K562 (cell line): ENCODE data around the gene SMAD3. TPM values are rescaled to one million over a fixed set of nuclear protein-coding genes. Genes with fewer than 3 reads are reported as not detected.
A peak's percentile ranks its signal among the peaks of the same experiment; 100 is the strongest.

Source experiments
- ATAC-seq: fragments of 200-7000 bp; cut with Tn5 transposase; 3 replicates; pipeline ENCODE4 v1.9.1; 2020; ENCODE audit warnings: moderate library complexity
- BruUV-seq: library from RNA; stranded (reverse); fragments of 400-500 nt; replicated peaks from 2 replicates; lab custom pipeline; 2021; lab: Mats Ljungman, UMichigan
- CTCF ChIA-PET: fragments of 300-600 bp; formaldehyde crosslinking; extraction: SDS; loops from one replicate; lab custom pipeline; 2021; ENCODE audit warnings: low intra/inter-chr PET ratio; lab: Yijun Ruan, JAX
- POLR2A ChIA-PET: fragments of 300-600, 350-650 bp; sonication (Branson Sonifier 250); formaldehyde crosslinking; extraction: SDS; loops from one replicate; lab custom pipeline; 2021; ENCODE audit warnings: antibody characterized with exemption, inconsistent platforms; lab: Yijun Ruan, JAX
- DNase-seq, 4 experiments: peaks; one replicate each; pipeline versions ENCODE4 v3.0.0 to v3.0.0-alpha.2; 2011 to 2018; ENCODE audit warnings: low spot score in 3 of 4, mixed read lengths in 3 of 4; ENCODE audit errors: extremely low read depth in 1 of 4
- FAIRE-seq: peaks from 2 replicates; lab custom pipeline; 2011; peaks lifted over from hg19 to GRCh38; lab: Jason Lieb, UNC
- H2AFZ ChIP-seq: 2 replicates; pipeline ENCODE4 v1.6.0; 2011; ENCODE audit warnings: low read depth, low read length, control low read depth, inconsistent platforms
- H3K27ac ChIP-seq: fragments of 200-600 bp; 3 replicates; pipeline ENCODE4 v1.8.0; 2011; ENCODE audit warnings: low read depth, mild to moderate bottlenecking, control low read depth, inconsistent platforms, low read length, moderate library complexity, mixed read lengths; ENCODE audit errors: extremely low read depth
- H3K27me3 ChIP-seq, 2 experiments: fragments of 300-600 bp in 1 of 2; 2 replicates in 1 of 2; 3 replicates in 1 of 2; pipeline versions ENCODE4 v1.6.0 to v1.8.0; 2011; ENCODE audit warnings: inconsistent platforms in 2 of 2, low read length in 2 of 2, mild to moderate bottlenecking in 1 of 2, mixed read lengths in 1 of 2, moderate library complexity in 1 of 2; ENCODE audit not compliant: control insufficient read depth in 2 of 2, insufficient read depth in 2 of 2
- H3K36me3 ChIP-seq: fragments of 300-600 bp; 3 replicates; pipeline ENCODE4 v1.8.0; 2011; ENCODE audit warnings: mild to moderate bottlenecking, low read length, inconsistent platforms; ENCODE audit not compliant: control insufficient read depth, insufficient read depth
- H3K4me1 ChIP-seq, 2 experiments: fragments of 200-600 bp in 1 of 2; replicated peaks in 1 of 2; 2 replicates in 1 of 2; 3 replicates in 1 of 2; pipeline versions ENCODE4 v1.5.1 to v1.8.0; 2011; ENCODE audit warnings: inconsistent platforms in 2 of 2, low read length in 2 of 2, mild to moderate bottlenecking in 1 of 2, mixed read lengths in 1 of 2, moderate library complexity in 1 of 2; ENCODE audit not compliant: control insufficient read depth in 2 of 2, insufficient read depth in 2 of 2
- H3K4me2 ChIP-seq: 2 replicates; pipeline ENCODE4 v1.6.1; 2011; ENCODE audit warnings: low read length, control low read depth, inconsistent platforms, mixed read lengths; ENCODE audit not compliant: insufficient read depth
- H3K4me3 ChIP-seq: fragments of 200-600 bp; sonication (generic), shearing (Covaris generic); 2 replicates; pipeline ENCODE4 v1.5.1; 2016; ENCODE audit warnings: control low read depth, inconsistent platforms
- H3K79me2 ChIP-seq: fragments of 200-600 bp; 3 replicates; pipeline ENCODE4 v1.8.0; 2011; ENCODE audit warnings: low read length, inconsistent platforms; ENCODE audit not compliant: control insufficient read depth, insufficient read depth
- H3K9ac ChIP-seq, 2 experiments: 2 replicates each; pipeline versions ENCODE4 v1.6.0 to v1.6.1; 2011; ENCODE audit warnings: low read depth in 2 of 2, low read length in 2 of 2, control low read depth in 1 of 2, inconsistent platforms in 1 of 2, mild to moderate bottlenecking in 1 of 2, mixed read lengths in 1 of 2; ENCODE audit not compliant: insufficient read depth in 1 of 2
- H3K9me1 ChIP-seq: one replicate; pipeline ENCODE4 v1.6.0; 2011; ENCODE audit warnings: inconsistent platforms, mild to moderate bottlenecking, low read length, moderate library complexity; ENCODE audit not compliant: control insufficient read depth, insufficient read depth
- H3K9me3 ChIP-seq: replicated peaks from 2 replicates; pipeline ENCODE4 v1.5.1; 2011; ENCODE audit warnings: low read depth, low read length, inconsistent platforms; ENCODE audit not compliant: control insufficient read depth, insufficient read depth
- H4K20me1 ChIP-seq: replicated peaks from 2 replicates; pipeline ENCODE4 v1.6.1; 2011; ENCODE audit warnings: low read length, inconsistent platforms, mixed read lengths; ENCODE audit not compliant: control insufficient read depth, insufficient read depth
- FOXJ3 ChIP-seq: sonication (generic); formaldehyde crosslinking; IDR thresholded peaks from 2 replicates; pipeline ENCODE4 v1.4.0; 2020; ENCODE audit warnings: mild to moderate bottlenecking, missing genetic modification reagents
- JUND ChIP-seq, 2 experiments: IDR thresholded peaks; 2 replicates in 1 of 2; 3 replicates in 1 of 2; pipeline ENCODE4 v1.6.1; 2011; ENCODE audit warnings: borderline replicate concordance in 2 of 2, low read depth in 2 of 2, low read length in 2 of 2, improper control_type of control experiment in 1 of 2, missing biosample characterization in 1 of 2, missing genetic modification characterization in 1 of 2, missing genetic modification reagents in 1 of 2
- KAT2B ChIP-seq: IDR thresholded peaks from one replicate; pipeline ENCODE4 v1.6.1; 2012; ENCODE audit warnings: low read depth, mild to moderate bottlenecking, control low read depth, inconsistent platforms, low read length, moderate library complexity
- MLLT1 ChIP-seq, 2 experiments: fragments of 450-650 bp; IDR thresholded peaks; 2 replicates each; pipeline ENCODE4 v1.6.1; 2016
- TGIF2 ChIP-seq: sonication (generic); formaldehyde crosslinking; IDR thresholded peaks from 2 replicates; pipeline ENCODE4 v1.8.1; 2022; ENCODE audit warnings: mild to moderate bottlenecking, missing genetic modification reagents, moderate library complexity
- ZNF592 ChIP-seq: fragments of 450-650 bp; IDR thresholded peaks from 2 replicates; pipeline ENCODE4 v1.6.1; 2017; ENCODE audit warnings: antibody characterized with exemption, mild to moderate bottlenecking
- ZNF696 ChIP-seq: fragments of 250-450 bp; sonication (Bioruptor Pico); conservative IDR thresholded peaks from 2 replicates; pipeline ENCODE4 v1.4.0; 2020; ENCODE audit warnings: mild to moderate bottlenecking, moderate library complexity
- WGBS: fragments of 100-300 bp; shearing (Covaris generic); methylation state at CpG from one replicate; pipeline ENCODE4 v1.1.6; 2016; ENCODE audit warnings: low coverage, mixed read lengths; ENCODE audit not compliant: insufficient coverage; ENCODE audit errors: missing lambda C conversion rate; 5-methylcytosine and 5-hydroxymethylcytosine counted together
- in situ Hi-C: fragments of 300-500 bp; cut with MboI; formaldehyde crosslinking; loops from 4 replicates; pipeline ENCODE4 v1.15.0; 2018; ENCODE audit warnings: inconsistent platforms, mixed read lengths
- intact Hi-C: fragments of 100-400 bp; cut with micrococcal nuclease; formaldehyde crosslinking; loops from 2 replicates; pipeline ENCODE4 v1.14.2; 2022
- polyA plus RNA-seq, 8 experiments: library from polyadenylated mRNA; depleted of rRNA in 4 of 8; stranded (reverse) in 5 of 8; unstranded in 3 of 8; fragments of >200 nt; fragmentation: Nextera tagmentation in 2 of 8; fragmentation: Illumina TruSeq in 1 of 8; extraction: Ambion mirVana in 2 of 8; extraction: Trizol in 1 of 8; gene quantifications; 2 replicates each; pipeline versions ENCODE4 v1.2.1 to v1.2.3, GENCODE V29; 2011 to 2014; ENCODE audit warnings: inconsistent platforms in 1 of 8, missing spikeins in 1 of 8
- total RNA-seq, 7 experiments: library from RNA; depleted of rRNA in 6 of 7; stranded (reverse); fragments of >200 nt in 6 of 7; fragmentation: Illumina TruSeq in 2 of 7; extraction: Trizol in 2 of 7; gene quantifications; 2 replicates each; pipeline versions ENCODE4 v1.2.1 to v1.2.3, GENCODE V29; 2011 to 2021; ENCODE audit warnings: low replicate concordance in 1 of 7

The SMAD3 gene
- total and polyA plus RNA-seq, 9 of the 15 experiments (the other 6 are each of a cell fraction or from before 2014, with no cell fraction given): 4.3 to 39.2 (median 11.1) TPM

GRCh38 chr15:67070892-67071664, 5.7 kb downstream of the SMAD3 start:
- no peak for TF ChIP-seq ZNF696 (CRISPR knock-in tag)
- Histone ChIP-seq H3K27me3 (no peaks in the 10 kb centered on the region), H3K9me1 (no peaks in the 10 kb centered on the region), H3K9ac (no peak overlapping the region), H3K36me3 (peaks cover 34% of the 10 kb centered on the region), H3K9me3 (no peaks in the 10 kb centered on the region), H3K4me1 (peaks cover 21 to 68% of the 10 kb centered on the region in 2 experiments), H3K79me2 (peaks cover 88% of the 10 kb centered on the region), H4K20me1 (no peaks in the 10 kb centered on the region), H3K4me3 (no peak overlapping the region), H3K4me2 (no peak overlapping the region), H2AFZ (no peak overlapping the region), H3K27ac (no peak overlapping the region)
- WGBS: 80% methylated on average over 6 of the region's 9 CpGs
- DNase-seq: no peak
- intact Hi-C loops (no loop called here), in situ Hi-C loops (no loop called here)
- ChIA-PET POLR2A (interaction anchor here (0.6 to 5.6 kb wide), 7 partner anchors 9 to 211 kb away, joined by 3 to 40 read pairs (median 3); no protein-coding TSS in a partner anchor), CTCF (no interaction called here)
- FAIRE-seq: no peak
- ATAC-seq: no peak
- BruUV-seq: no TSS peak

GRCh38 chr15:67072442-67072841, 7.0 kb downstream of the SMAD3 start:
- Histone ChIP-seq H3K9ac (no peak overlapping the region), H3K4me3 (no peak overlapping the region), H4K20me1 (no peaks in the 10 kb centered on the region), H3K27ac (peak overlapping the region; percentile 55; the same call in 2 of the 3 replicates), H3K4me1 (peaks cover 14 to 74% of the 10 kb centered on the region in 2 experiments), H3K27me3 (no peaks in the 10 kb centered on the region), H2AFZ (no peak overlapping the region), H3K79me2 (peaks cover 87% of the 10 kb centered on the region), H3K9me1 (no peaks in the 10 kb centered on the region), H3K4me2 (peak overlapping the region; percentile 12; the same call in 1 of the 2 replicates), H3K9me3 (no peaks in the 10 kb centered on the region), H3K36me3 (peaks cover 40% of the 10 kb centered on the region)
- no TSS peak for BruUV-seq
- DNase-seq (peak in 1 of 4 experiments; percentile 57), ATAC-seq (peak; percentile 33), FAIRE-seq (peak; percentile 69)
- CTCF ChIA-PET: no interaction called here
- POLR2A ChIA-PET: interaction anchor here (1.2 kb wide), 2 partner anchors 42 to 52 kb away, joined by 3 read pairs; no protein-coding TSS in a partner anchor
- WGBS: 17% methylated on average over 1 of the region's 1 CpG
- in situ Hi-C loops (no loop called here), intact Hi-C loops (no loop called here)
- TF ChIP-seq TGIF2 (CRISPR knock-in tag) (no peak), ZNF592 (peak; percentile 29; the same call in 1 of the 2 replicates), JUND (IDR thresholded peaks at IDR 0.05; ENCODE audit: borderline replicate concordance, low read depth, low read length) (no peak), JUND (tag; IDR thresholded peaks at IDR 0.05; ENCODE audit: borderline replicate concordance, low read depth, low read length) (no peak), FOXJ3 (CRISPR knock-in tag) (no peak), KAT2B (no peak), MLLT1 (IDR thresholded peaks at IDR 0.05) (no peak)
